IMR-90 (cell line): Measurements from ENCODE around the gene HS3ST5.

Experiments used
- CTCF ChIP-seq: conservative IDR thresholded peaks from 2 replicates; pipeline ENCODE4 v1.5.1; 2012; ENCODE audit warnings: mild to moderate bottlenecking, low read depth, low read length, improper control_type of control experiment
- ELK1 ChIP-seq: fragments of 150-350 bp; IDR thresholded peaks from 2 replicates; pipeline ENCODE4 v1.6.1; 2016; ENCODE audit warnings: low read depth, mild to moderate bottlenecking, low read length, moderate library complexity, borderline replicate concordance
- FOS ChIP-seq: fragments of 150-350 bp; IDR thresholded peaks from 2 replicates; pipeline ENCODE4 v1.6.1; 2016; ENCODE audit warnings: low read depth, low read length
- POLR2A ChIP-seq: IDR thresholded peaks from 2 replicates; pipeline ENCODE4 v1.6.1; 2012; ENCODE audit warnings: mild to moderate bottlenecking, low read depth, low read length

GRCh38 chr6:114068116-114068515 lies 274.7 kb downstream of the HS3ST5 start:
- no peak for TF ChIP-seq POLR2A
- no peak for TF ChIP-seq CTCF
- TF ChIP-seq ELK1: no peak
- no peak for TF ChIP-seq FOS
